Measurements from ENCODE around the gene KIAA0319L.

GRCh38 chr1:35598895-35599294 lies 41.7 kb upstream of the KIAA0319L start:
- TF ChIP-seq CTCF (IDR thresholded peaks at IDR 0.05) = no peak
- no peak for TF ChIP-seq TP53 (CRISPR knock-in tag; IDR thresholded peaks at IDR 0.05)
- no peak for TF ChIP-seq KDM5A (IDR thresholded peaks at IDR 0.05)
- no peak for TF ChIP-seq POLR2A (IDR thresholded peaks at IDR 0.05; ENCODE audit: low read length)
